NT2/D1 (cell line): Measurements from ENCODE around the gene AFF3.

Source experiments
- SUZ12 ChIP-seq: IDR thresholded peaks from 2 replicates; pipeline ENCODE4 v1.6.1; 2011; ENCODE audit not compliant: insufficient read length, insufficient read depth; ENCODE audit errors: extremely low read depth
- YY1 ChIP-seq: IDR thresholded peaks from 2 replicates; pipeline ENCODE4 v1.6.1; 2011; ENCODE audit not compliant: insufficient read length, insufficient read depth
- ZNF274 ChIP-seq: IDR thresholded peaks from 2 replicates; pipeline ENCODE4 v1.6.1; 2011; ENCODE audit warnings: mild to moderate bottlenecking, low read depth, low read length

DNA sequence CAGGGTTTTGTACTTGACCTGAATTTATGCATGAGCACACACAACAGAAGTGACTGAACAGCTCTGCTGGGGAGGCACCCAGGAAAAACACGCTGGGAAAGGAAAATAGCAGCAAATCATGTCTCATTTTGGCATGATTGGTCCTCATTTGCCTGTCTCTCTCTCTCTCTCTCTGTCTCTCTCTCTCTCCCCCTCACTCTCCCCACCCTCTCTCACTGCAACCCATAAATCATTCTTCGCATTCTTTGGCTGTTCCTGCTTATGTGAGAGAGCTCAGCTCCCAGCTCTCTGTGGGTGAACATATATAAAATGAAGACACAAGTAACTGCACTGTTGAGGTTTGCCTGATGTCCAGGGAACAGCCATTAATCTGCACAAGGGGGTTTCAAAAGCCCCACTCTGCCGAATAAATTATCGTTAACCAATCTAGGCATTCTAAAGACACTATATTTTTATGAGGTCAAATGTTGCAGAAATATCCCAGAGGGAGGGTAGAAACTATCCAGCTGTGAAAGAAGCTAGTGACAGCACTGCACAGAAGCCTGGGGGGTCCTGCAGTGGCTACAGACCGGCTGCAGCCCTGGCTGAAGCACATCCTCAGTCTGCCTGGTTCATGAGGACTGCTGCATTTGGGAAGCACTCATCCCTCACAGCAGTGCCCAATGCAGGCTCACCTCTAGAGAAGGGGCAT is 260.3 kb downstream of the AFF3 start:
- no peak for TF ChIP-seq ZNF274
- no peak for TF ChIP-seq YY1
- no peak for TF ChIP-seq SUZ12
